Lung (tissue), 12 donors: ENCODE measurements around the gene PRSS56. TPM values are rescaled to one million over a fixed set of nuclear protein-coding genes. Genes with fewer than 3 reads are reported as not detected.
A peak's percentile ranks its signal among the peaks of the same experiment; 100 is the strongest.

ENCODE experiments used
- ATAC-seq: fragments of 200-7000 bp; cut with Tn5 transposase; one replicate; pipeline ENCODE4 v1.9.1; 2020; ENCODE audit warnings: moderate number of reproducible peaks; ENCODE audit not compliant: insufficient read depth, low FRiP score
- DNase-seq, 3 donors: peaks; one replicate each; pipeline ENCODE4 v3.0.0-alpha.2; 2013 to 2017
- H3K27ac ChIP-seq, 2 donors: one replicate each; pipeline ENCODE4 v1.5.1; 2013; ENCODE audit warnings: mild to moderate bottlenecking in 2 of 2, moderate library complexity in 2 of 2, control low read depth in 1 of 2, inconsistent platforms in 1 of 2, low read depth in 1 of 2, low read length in 1 of 2
- H3K27me3 ChIP-seq, 3 donors: one replicate each; pipeline ENCODE4 v1.5.1; 2013; ENCODE audit warnings: low read length in 2 of 3; ENCODE audit not compliant: control insufficient read depth in 3 of 3, insufficient read depth in 3 of 3
- H3K36me3 ChIP-seq, 4 donors: one replicate each; pipeline ENCODE4 v1.5.1; 2013; ENCODE audit warnings: low read length in 4 of 4, mild to moderate bottlenecking in 1 of 4, moderate library complexity in 1 of 4; ENCODE audit not compliant: control insufficient read depth in 4 of 4, insufficient read depth in 4 of 4
- H3K4me1 ChIP-seq, 5 donors: one replicate each; pipeline ENCODE4 v1.5.1; 2013; ENCODE audit warnings: low read length in 5 of 5, mild to moderate bottlenecking in 2 of 5, moderate library complexity in 1 of 5; ENCODE audit not compliant: control insufficient read depth in 5 of 5, insufficient read depth in 5 of 5
- H3K4me3 ChIP-seq: one replicate; pipeline ENCODE4 v1.5.1; 2013; ENCODE audit warnings: mild to moderate bottlenecking, control low read depth, moderate library complexity
- H3K9ac ChIP-seq, 2 donors: one replicate each; pipeline ENCODE4 v1.5.1; 2013; ENCODE audit warnings: low read length in 2 of 2, control low read depth in 1 of 2; ENCODE audit not compliant: insufficient read depth in 1 of 2
- H3K9me3 ChIP-seq, 4 donors: one replicate each; pipeline ENCODE4 v1.5.1; 2013; ENCODE audit warnings: low read length in 3 of 4, mild to moderate bottlenecking in 1 of 4, moderate library complexity in 1 of 4; ENCODE audit not compliant: control insufficient read depth in 4 of 4, insufficient read depth in 3 of 4
- CTCF ChIP-seq: IDR thresholded peaks from 2 replicates; pipeline ENCODE4 v1.5.1; 2012; ENCODE audit warnings: mild to moderate bottlenecking; ENCODE audit errors: control extremely low read depth, extremely low read depth
- WGBS, 2 donors: extraction: QIAGEN DNeasy Blood & Tissue Kit; methylation state at CpG; one replicate each; pipeline ENCODE4 v1.1.7; 2013; 5-methylcytosine and 5-hydroxymethylcytosine counted together
- polyA plus RNA-seq, 2 donors: library from polyadenylated mRNA; stranded (reverse); fragments of 200-250 nt; gene quantifications; one replicate each; pipeline ENCODE4 v1.2.1, GENCODE V29; 2013
- total RNA-seq, 2 donors: library from RNA; depleted of rRNA in 1 of 2; stranded (reverse); fragments of >200 nt in 1 of 2; gene quantifications; one replicate each; pipeline ENCODE4 v1.2.1, GENCODE V29; 2014 to 2021
- donor health status: control.
- donor health status: control.
- donor health status: Bipolar disorder and iron deficiency.
- donor health status: healthy.
- donor health status: DM: yes; HTN: yes; CAD: no.

PRSS56 gene
- total and polyA plus RNA-seq, 4 donors = not detected

DNA sequence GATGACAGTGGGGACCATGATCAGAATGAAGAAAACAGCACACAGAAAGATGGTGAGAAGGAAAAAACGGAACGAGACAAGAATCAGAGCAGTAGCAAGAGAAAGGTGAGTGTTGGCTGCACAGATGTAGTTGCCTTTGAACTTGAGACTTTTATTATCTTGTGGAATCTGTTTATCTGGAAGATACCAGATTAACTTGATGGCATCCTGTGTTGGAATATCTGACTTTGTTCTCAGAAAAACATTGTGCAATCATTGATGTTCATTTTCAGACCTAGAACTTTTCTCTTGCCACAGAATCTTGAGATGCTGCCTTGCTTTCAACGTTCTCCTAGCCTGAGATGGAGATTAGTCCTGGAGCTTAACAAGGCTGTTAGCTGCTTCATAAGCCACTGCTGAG, 36.2 kb downstream of the PRSS56 start:
- TF ChIP-seq CTCF = no peak
- WGBS, 2 donors = 81 to 91% methylated on average over 3 of the region's 3 CpGs
- H3K9me3 ChIP-seq = no peaks in the 10 kb centered on the region
- peaks cover 6 to 30% (median 15%) of the 10 kb centered on the region in 4 donors for H3K36me3 ChIP-seq
- ATAC-seq (no peak), DNase-seq (no peak)
- no peaks in the 10 kb centered on the region for H3K27me3 ChIP-seq
- H3K9ac ChIP-seq = no peak overlapping the region
- no peak overlapping the region for H3K27ac ChIP-seq
- no peak overlapping the region for H3K4me3 ChIP-seq
- H3K4me1 ChIP-seq = peaks cover 3 to 10% (median 6%) of the 10 kb centered on the region in 5 donors

GRCh38 chr2:232562515-232563151, 42.4 kb downstream of the PRSS56 start:
- H3K4me3 ChIP-seq = no peak overlapping the region
- H3K27ac ChIP-seq = no peak overlapping the region
- no peak for ATAC-seq
- DNase-seq = no peak
- peaks cover 19 to 57% (median 31%) of the 10 kb centered on the region in 4 donors for H3K36me3 ChIP-seq
- peaks cover 0 to 2% (median 0%) of the 10 kb centered on the region in 5 donors for H3K4me1 ChIP-seq
- WGBS, 2 donors = 84 to 87% methylated on average over 8 of the region's 8 CpGs
- H3K9ac ChIP-seq = no peak overlapping the region
- H3K27me3 ChIP-seq = no peaks in the 10 kb centered on the region
- no peak for TF ChIP-seq CTCF
- H3K9me3 ChIP-seq = no peaks in the 10 kb centered on the region

DNA sequence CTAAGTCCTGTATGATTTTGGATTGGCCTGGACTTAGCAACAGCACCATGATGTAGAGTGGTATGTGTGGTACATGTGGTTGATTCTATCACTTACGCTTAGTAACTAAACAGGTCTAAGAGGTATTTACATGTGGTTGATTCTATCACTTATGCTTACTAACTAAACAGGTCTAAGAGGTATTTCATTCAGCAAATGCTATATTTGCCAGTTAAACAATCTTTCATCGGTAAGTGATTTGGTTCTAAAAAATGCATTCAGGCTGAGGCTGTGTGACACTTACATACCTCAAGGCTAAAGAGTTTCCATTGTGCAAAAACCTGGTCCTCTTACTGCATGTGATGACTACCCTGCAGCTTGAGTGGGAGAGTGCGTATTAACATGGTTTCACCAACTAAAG, 43.4 kb downstream of the PRSS56 start:
- H3K4me3 ChIP-seq = no peak overlapping the region
- ATAC-seq = peak; percentile 51
- no peaks in the 10 kb centered on the region for H3K27me3 ChIP-seq
- H3K9me3 ChIP-seq = no peaks in the 10 kb centered on the region
- peak in 2 of 3 donors; percentile 34 to 41 for DNase-seq
- peaks cover 25 to 58% (median 36%) of the 10 kb centered on the region in 4 donors for H3K36me3 ChIP-seq
- no peak for TF ChIP-seq CTCF
- 46 to 55% methylated on average over 3 of the region's 3 CpGs for WGBS, 2 donors
- peaks cover 0 to 2% (median 0%) of the 10 kb centered on the region in 5 donors for H3K4me1 ChIP-seq
- no peak overlapping the region for H3K9ac ChIP-seq
- no peak overlapping the region for H3K27ac ChIP-seq

DNA sequence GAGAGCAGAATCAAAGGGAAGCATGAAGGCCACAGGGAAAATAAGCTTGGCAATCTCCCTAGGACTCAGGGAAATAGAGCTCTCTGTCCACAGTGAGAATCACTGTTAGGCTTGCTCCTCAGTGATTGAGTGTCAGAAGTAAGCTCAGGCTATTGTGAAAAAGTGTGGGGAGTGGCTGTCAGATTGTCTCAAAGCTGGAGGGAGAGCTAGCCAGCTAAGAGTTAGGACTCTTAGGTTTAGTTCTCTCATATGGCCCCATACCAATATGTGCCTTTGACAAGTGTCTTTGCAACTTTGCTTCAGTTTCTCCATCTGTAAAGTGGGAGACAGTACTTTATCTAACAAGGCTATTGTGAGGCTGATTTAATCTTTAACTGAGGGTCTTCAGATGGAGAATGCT, 47.5 kb downstream of the PRSS56 start:
- ATAC-seq = no peak
- H3K27ac ChIP-seq = no peak overlapping the region
- peaks cover 39 to 53% (median 46%) of the 10 kb centered on the region in 4 donors for H3K36me3 ChIP-seq
- TF ChIP-seq CTCF = no peak
- DNase-seq = no peak
- H3K4me3 ChIP-seq = no peak overlapping the region
- H3K27me3 ChIP-seq = no peaks in the 10 kb centered on the region
- H3K9me3 ChIP-seq = no peaks in the 10 kb centered on the region
- no peak overlapping the region for H3K9ac ChIP-seq
- H3K4me1 ChIP-seq = peaks cover 0 to 2% (median 0%) of the 10 kb centered on the region in 5 donors
